Pancreas (tissue), 8 donors: Measurements from ENCODE around the gene FAM186B. TPM values are rescaled to one million over a fixed set of nuclear protein-coding genes. Genes with fewer than 3 reads are reported as not detected.

Experiments
- polyA plus RNA-seq, 2 donors: library from polyadenylated mRNA; stranded (reverse); fragments of 200-250 nt; gene quantifications; one replicate each; pipeline ENCODE4 v1.2.3, GENCODE V29; 2013
- total RNA-seq, 6 donors: library from RNA; stranded (reverse); fragmentation: NEBNext Ultra II Directional in 4 of 6; extraction: Animal tissue kit (Norgen Biotek cat#: 25700) in 4 of 6; gene quantifications; one replicate each; pipeline versions ENCODE4 v1.2.1 to v1.2.4, GENCODE V29; 2021 to 2023
- donor health status: healthy with polysubstance abuse.
- donor health status: DM: no; HTN: no; CAD: no; lungs with moderate emphysema.
- donor health status: DM: no; HTN: no; CAD: no.
- donor health status: Bipolar disorder and iron deficiency.
- donor health status: DM: yes; HTN: yes; CAD: no.
- donor health status: DM: no; HTN: no; CAD: no.
- donor health status: DM: no; HTN: no; CAD: no.
- donor health status: DM: yes; HTN: yes; CAD: no.

Gene FAM186B
- total and polyA plus RNA-seq, 8 donors: 0.49 to 1.7 (median 0.74) TPM

Other genes with a start within 250 kb of the FAM186B start
- 10 to 100 TPM in 2 of 6 donors, 1 to 10 TPM in 4; 7.2 to 12.5 (median 8.6) TPM for gene SPATS2, start 238.2 kb downstream of the FAM186B start, total RNA-seq
- gene SPATS2, start 238.2 kb downstream of the FAM186B start, polyA plus RNA-seq: 10 to 100 TPM; 10.1 to 10.6 TPM
- 1 to 10 TPM in 2 of 6 donors, under 1 TPM in 4; 0.55 to 1.7 (median 0.91) TPM for gene KCNH3, start 66.6 kb downstream of the FAM186B start, total RNA-seq
- gene KCNH3, start 66.6 kb downstream of the FAM186B start, polyA plus RNA-seq: 1 to 10 TPM; 2.3 to 3.2 TPM
- gene MCRS1, start 37.5 kb downstream of the FAM186B start, total RNA-seq: 10 to 100 TPM; 19.3 to 29.9 (median 22.9) TPM
- 10 to 100 TPM; 59.6 to 71.0 TPM for gene MCRS1, start 37.5 kb downstream of the FAM186B start, polyA plus RNA-seq
- 10 to 100 TPM; 11.2 to 19.9 (median 13.2) TPM for gene PRPF40B, start 17.9 kb upstream of the FAM186B start, total RNA-seq
- 10 to 100 TPM; 44.9 to 58.3 TPM for gene PRPF40B, start 17.9 kb upstream of the FAM186B start, polyA plus RNA-seq
- gene FMNL3, start 101.8 kb upstream of the FAM186B start, total RNA-seq: 10 to 100 TPM in 1 of 6 donors, 1 to 10 TPM in 5; 1.8 to 13.5 (median 2.7) TPM
- 1 to 10 TPM; 2.9 to 3.1 TPM for gene FMNL3, start 101.8 kb upstream of the FAM186B start, polyA plus RNA-seq
- 100 to 1,000 TPM; 223 to 367 (median 300) TPM for gene TMBIM6, start 135.9 kb upstream of the FAM186B start, total RNA-seq
- 100 to 1,000 TPM in 1 of 2 donors, 10 to 100 TPM in 1; 71.1 to 197 TPM for gene TMBIM6, start 135.9 kb upstream of the FAM186B start, polyA plus RNA-seq
- 10 to 100 TPM in 1 of 6 donors, 1 to 10 TPM in 5; 4.1 to 14.1 (median 6.1) TPM for gene NCKAP5L, start 222.8 kb upstream of the FAM186B start, total RNA-seq
- gene NCKAP5L, start 222.8 kb upstream of the FAM186B start, polyA plus RNA-seq: 10 to 100 TPM in 1 of 2 donors, 1 to 10 TPM in 1; 9.8 to 18.3 TPM
- gene BCDIN3D, start 237.5 kb upstream of the FAM186B start, total RNA-seq: 1 to 10 TPM; 2.1 to 4.8 (median 3.8) TPM
- gene BCDIN3D, start 237.5 kb upstream of the FAM186B start, polyA plus RNA-seq: 1 to 10 TPM; 2.0 to 2.5 TPM